GM18507 (cell line): ENCODE measurements around the gene RIMS1.

Source experiments
- DNase-seq: peaks from one replicate; pipeline ENCODE4 v3.0.0; 2011; ENCODE audit warnings: low read depth; ENCODE audit not compliant: insufficient read length; ENCODE audit errors: extremely low spot score
- FAIRE-seq: peaks from 2 replicates; lab custom pipeline; 2011; peaks lifted over from hg19 to GRCh38; lab: Jason Lieb, UNC

Gene RIMS1

GRCh38 chr6:72425003-72425681 is 538.8 kb downstream of the RIMS1 start:
- no peak for DNase-seq
- FAIRE-seq: no peak

- DNase-seq (no peak), FAIRE-seq (no peak)
These were observed 554.3 kb downstream of the RIMS1 start for GRCh38 chr6:72440611-72441010.

DNA sequence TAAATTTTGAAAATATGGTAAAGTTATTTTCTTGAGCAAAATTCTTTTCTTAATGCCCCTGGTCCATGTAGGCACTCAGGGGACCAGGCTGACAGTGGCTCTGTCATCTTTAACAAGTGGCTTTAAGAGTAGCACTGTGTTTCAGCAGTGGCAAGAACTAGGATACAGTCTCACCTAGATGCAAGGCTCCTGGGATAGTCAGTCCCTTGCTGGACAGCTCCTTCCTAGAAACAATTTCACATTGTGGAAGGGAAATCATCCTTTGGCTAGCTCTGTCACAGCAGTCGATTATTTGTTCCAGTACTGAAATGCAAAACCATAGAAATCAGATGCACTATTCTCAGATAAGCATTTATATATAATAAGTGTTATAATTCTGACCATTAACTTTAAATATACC is 560.1 kb downstream of the RIMS1 start:
- FAIRE-seq: no peak

More for the DNA sequence above, 560.1 kb downstream of the RIMS1 start:
- DNase-seq: no peak
